ENCODE data around the gene CXorf51A. TPM values are rescaled to one million over a fixed set of nuclear protein-coding genes. Genes with fewer than 3 reads are reported as not detected.
"Not testable (repeated sequence)": the region's sequence is repeated elsewhere in the genome, so short reads cannot be mapped to it uniquely, and the experiment has no call there.

Gene CXorf51A
- polyA plus RNA-seq, 1 of the 3 experiments (the other 2 are of a cell fraction) = not detected

- POLR2A ChIA-PET = no interaction called here
- no peaks in the 10 kb centered on the region for H3K4me1 ChIP-seq (ENCODE audit: control insufficient read depth in 1 of 2, insufficient read depth in 2 of 2, low read depth in 1 of 2, low read length in 1 of 2)
Observed at GRCh38 chrX:146831994-146832393, 17.4 kb upstream of the CXorf51A start.

GRCh38 chrX:146809471-146809870, 5.1 kb downstream of the CXorf51A start, which contains the start of gene CXorf51B:
Gene CXorf51B, plus strand, starts transcription at chrX:146809771. Its CDS starts 21 bp downstream, at chrX:146809792.
- H4K20me1 ChIP-seq (ENCODE audit: insufficient read depth); H3K27me3 ChIP-seq (ENCODE audit: insufficient read depth); H3K9me3 ChIP-seq; H3K36me3 ChIP-seq (replicated peaks in 1 of 2; ENCODE audit: control insufficient read depth in 1 of 2, insufficient read depth in 2 of 2, low read length in 1 of 2); H3K4me2 ChIP-seq; POLR2A ChIA-PET; H3K9ac ChIP-seq; H3F3A ChIP-seq (replicated peaks; ENCODE audit: insufficient read depth); H3K9me2 ChIP-seq; H3K4me3 ChIP-seq (ENCODE audit: low read depth in 2 of 2, low read length in 1 of 2); H2AFZ ChIP-seq (ENCODE audit: low read depth); CTCF ChIA-PET; H3K79me2 ChIP-seq (ENCODE audit: insufficient read depth); H3K27ac ChIP-seq (ENCODE audit: low read depth in 2 of 2, low read length in 1 of 2); DNase-seq; H3K4me1 ChIP-seq (ENCODE audit: control insufficient read depth in 1 of 2, insufficient read depth in 2 of 2, low read depth in 1 of 2, low read length in 1 of 2): not testable (repeated sequence)
- no CpG with 5 or more reads among the region's 3 CpGs for WGBS (ENCODE audit: low lambda C conversion rate)

More at GRCh38 chrX:146831994-146832393, 17.4 kb upstream of the CXorf51A start:
- CTCF ChIA-PET = no interaction called here
- no peaks in the 10 kb centered on the region for H3K9me3 ChIP-seq
- no peaks in the 10 kb centered on the region for H3K9me2 ChIP-seq
- H3F3A ChIP-seq (replicated peaks; ENCODE audit: insufficient read depth) = no peaks in the 10 kb centered on the region
- H3K27ac ChIP-seq (ENCODE audit: low read depth in 2 of 2, low read length in 1 of 2) = no peak overlapping the region
- no peak overlapping the region for H3K9ac ChIP-seq
- H3K27me3 ChIP-seq (ENCODE audit: insufficient read depth) = no peaks in the 10 kb centered on the region
- no peak overlapping the region for H3K4me3 ChIP-seq (ENCODE audit: low read depth in 2 of 2, low read length in 1 of 2)
- no peak for TF ChIP-seq GATA2 (CRISPR knock-in tag; IDR thresholded peaks at IDR 0.05)
- no peak for TF ChIP-seq USF2 (IDR thresholded peaks at IDR 0.05; ENCODE audit: borderline replicate concordance, low read depth, low read length)
- no peak for TF ChIP-seq TAF1 (IDR thresholded peaks at IDR 0.05; ENCODE audit: borderline replicate concordance, low read depth, low read length)
- no peak for TF ChIP-seq RAD21 (IDR thresholded peaks at IDR 0.05; ENCODE audit: low read length)
- TF ChIP-seq POLR2AphosphoS5 (IDR thresholded peaks at IDR 0.05; ENCODE audit: low read depth, low read length) = no peak
- TF ChIP-seq MXI1 (IDR thresholded peaks at IDR 0.05; ENCODE audit: low read depth, low read length) = no peak
- no peak for TF ChIP-seq SMC3 (IDR thresholded peaks at IDR 0.05; ENCODE audit: low read depth, low read length)
- no peak for TF ChIP-seq FOXM1 (IDR thresholded peaks at IDR 0.05; ENCODE audit: low read depth)
- TF ChIP-seq ZBTB33 (IDR thresholded peaks at IDR 0.05; ENCODE audit: borderline replicate concordance, low read depth) = no peak
- 0% methylated on average over 4 of the region's 4 CpGs for WGBS (ENCODE audit: low lambda C conversion rate)
- H2AFZ ChIP-seq (ENCODE audit: low read depth) = no peak overlapping the region
- H4K20me1 ChIP-seq (ENCODE audit: insufficient read depth) = no peaks in the 10 kb centered on the region
- DNase-seq = no peak
- no peaks in the 10 kb centered on the region for H3K36me3 ChIP-seq (replicated peaks in 1 of 2; ENCODE audit: control insufficient read depth in 1 of 2, insufficient read depth in 2 of 2, low read length in 1 of 2)
- no peak overlapping the region for H3K4me2 ChIP-seq
- H3K79me2 ChIP-seq (ENCODE audit: insufficient read depth) = no peaks in the 10 kb centered on the region

Other genes with a start within 250 kb of the CXorf51A start
- gene CXorf51B, start 5.0 kb downstream of the CXorf51A start, polyA plus RNA-seq (2012; rRNA removed) = not detected in 2 replicates